RWPE2 (cell line): ENCODE data around the gene SLC24A5.

Experiments used
- ATAC-seq: fragments of 200-7000 bp; cut with Tn5 transposase; 3 replicates; pipeline ENCODE4 v1.9.1; 2021; ENCODE audit warnings: low read depth
- DNase-seq: peaks from one replicate; pipeline ENCODE4 v3.0.0-alpha.2; 2020; ENCODE audit warnings: low spot score
- H3K27ac ChIP-seq: fragments of 450-650 bp; 2 replicates; pipeline ENCODE4 v1.5.1; 2017; ENCODE audit warnings: mild to moderate bottlenecking; ENCODE audit not compliant: poor library complexity, severe bottlenecking
- H3K27me3 ChIP-seq: fragments of 250-450 bp; sonication (Bioruptor Pico); 2 replicates; pipeline ENCODE4 v1.5.1; 2021; ENCODE audit warnings: mild to moderate bottlenecking, moderate library complexity; ENCODE audit not compliant: insufficient read depth, poor library complexity, severe bottlenecking
- H3K36me3 ChIP-seq: fragments of 250-450 bp; sonication (Bioruptor Pico); 2 replicates; pipeline ENCODE4 v1.5.1; 2020; ENCODE audit warnings: low read depth, mild to moderate bottlenecking, moderate library complexity
- H3K4me1 ChIP-seq: fragments of 250-450 bp; sonication (Bioruptor Pico); 2 replicates; pipeline ENCODE4 v1.5.1; 2021; ENCODE audit warnings: mild to moderate bottlenecking, moderate library complexity; ENCODE audit not compliant: insufficient read depth, poor library complexity, severe bottlenecking
- H3K4me3 ChIP-seq: fragments of 250-450 bp; sonication (Bioruptor Pico); 2 replicates; pipeline ENCODE4 v1.5.1; 2021; ENCODE audit warnings: mild to moderate bottlenecking, moderate library complexity; ENCODE audit not compliant: severe bottlenecking
- H3K9me3 ChIP-seq: fragments of 250-450 bp; sonication (Bioruptor Pico); 2 replicates; pipeline ENCODE4 v1.5.1; 2021; ENCODE audit warnings: mild to moderate bottlenecking, moderate library complexity; ENCODE audit not compliant: severe bottlenecking
- CTCF ChIP-seq: fragments of 450-650 bp; IDR thresholded peaks from one replicate; pipeline ENCODE4 v1.5.1; 2017; ENCODE audit warnings: mild to moderate bottlenecking, moderate library complexity; ENCODE audit not compliant: poor library complexity, severe bottlenecking

The SLC24A5 gene

GRCh38 chr15:48168616-48169015 is 47.8 kb downstream of the SLC24A5 start:
- no peaks in the 10 kb centered on the region for H3K27me3 ChIP-seq
- DNase-seq: no peak
- no peak for TF ChIP-seq CTCF
- H3K9me3 ChIP-seq: peaks cover 8% of the 10 kb centered on the region
- no peak overlapping the region for H3K4me3 ChIP-seq
- H3K36me3 ChIP-seq: peaks cover 4% of the 10 kb centered on the region; the same call in 1 of the 2 replicates
- no peaks in the 10 kb centered on the region for H3K4me1 ChIP-seq
- no peak overlapping the region for H3K27ac ChIP-seq
- ATAC-seq: no peak

GRCh38 chr15:48170981-48171380 is 50.2 kb downstream of the SLC24A5 start:
- DNase-seq: no peak
- ATAC-seq: no peak
- Histone ChIP-seq H3K27ac (no peak overlapping the region), H3K36me3 (peaks cover 4% of the 10 kb centered on the region; the same call in 1 of the 2 replicates), H3K27me3 (no peaks in the 10 kb centered on the region), H3K9me3 (peaks cover 8% of the 10 kb centered on the region), H3K4me3 (no peak overlapping the region), H3K4me1 (no peaks in the 10 kb centered on the region)
- TF ChIP-seq CTCF: no peak

GRCh38 chr15:48175126-48175525 is 54.3 kb downstream of the SLC24A5 start:
- DNase-seq (no peak), ATAC-seq (no peak)
- Histone ChIP-seq H3K9me3 (peaks cover 8% of the 10 kb centered on the region), H3K27ac (no peak overlapping the region), H3K4me3 (no peak overlapping the region), H3K27me3 (no peaks in the 10 kb centered on the region), H3K36me3 (no peaks in the 10 kb centered on the region), H3K4me1 (peaks cover 2% of the 10 kb centered on the region)
- TF ChIP-seq CTCF: no peak

- no peak for TF ChIP-seq CTCF
- no peak for DNase-seq
- no peak for ATAC-seq
- H3K9me3 ChIP-seq: peaks cover 8% of the 10 kb centered on the region
- no peaks in the 10 kb centered on the region for H3K27me3 ChIP-seq
- no peak overlapping the region for H3K27ac ChIP-seq
- no peak overlapping the region for H3K4me3 ChIP-seq
- no peaks in the 10 kb centered on the region for H3K36me3 ChIP-seq
- peaks cover 2% of the 10 kb centered on the region for H3K4me1 ChIP-seq
These were observed 55.3 kb downstream of the SLC24A5 start for GRCh38 chr15:48176112-48176511.

- H3K9me3 ChIP-seq: peaks cover 8% of the 10 kb centered on the region
- no peaks in the 10 kb centered on the region for H3K36me3 ChIP-seq
- peaks cover 2% of the 10 kb centered on the region for H3K4me1 ChIP-seq
- ATAC-seq (no peak), DNase-seq (no peak)
- no peak overlapping the region for H3K27ac ChIP-seq
- H3K27me3 ChIP-seq: no peaks in the 10 kb centered on the region
- no peak overlapping the region for H3K4me3 ChIP-seq
- TF ChIP-seq CTCF: no peak
These were observed 56.2 kb downstream of the SLC24A5 start for GRCh38 chr15:48176957-48177356.
